Measurements from ENCODE around the gene DAP3. TPM values are rescaled to one million over a fixed set of nuclear protein-coding genes. Genes with fewer than 3 reads are reported as not detected.
"Not testable (repeated sequence)": the region's sequence is repeated elsewhere in the genome, so short reads cannot be mapped to it uniquely, and the experiment has no call there.

DAP3 gene
- total and polyA plus RNA-seq, 9 of the 15 experiments (the other 6 are each of a cell fraction or from before 2014, with no cell fraction given), result 155 to 484 (median 298) TPM

DNA sequence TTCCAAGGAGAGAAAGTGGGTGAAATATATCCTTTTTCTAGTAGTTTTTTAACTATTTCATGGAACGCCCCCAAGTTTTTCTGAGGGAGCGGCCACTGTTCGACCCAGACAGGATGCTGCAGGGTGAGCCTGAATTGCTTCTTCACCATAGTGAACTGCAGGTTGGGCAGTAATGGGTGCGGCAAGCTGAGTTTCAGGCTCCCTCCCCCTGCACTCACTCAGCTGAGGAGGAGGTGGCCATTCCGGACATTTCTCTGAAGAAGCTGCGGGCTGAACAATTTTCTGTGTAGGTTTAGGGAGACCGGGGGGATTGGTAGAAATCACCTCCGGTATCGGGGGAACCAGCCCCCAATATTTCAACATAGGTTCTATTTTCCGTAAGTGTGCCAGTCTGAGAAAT, 8.2 kb downstream of the DAP3 start:
- in situ Hi-C loops (cut with MboI) (no loop called here), intact Hi-C loops (cut with micrococcal nuclease) (no loop called here)
- WGBS (ENCODE audit: insufficient coverage, low coverage, missing lambda C conversion rate), result 93% methylated on average over 9 of the region's 10 CpGs
- POLR2A ChIA-PET, result interaction anchor here (0.8 kb wide), 1 partner anchor 13 kb away, joined by 4 read pairs; no protein-coding TSS in a partner anchor
- Histone ChIP-seq H3K27me3 (ENCODE audit: control insufficient read depth in 2 of 2, insufficient read depth in 2 of 2, low read length in 2 of 2) (no peaks in the 10 kb centered on the region), H3K4me3 (no peak overlapping the region), H3K9ac (ENCODE audit: insufficient read depth in 1 of 2, low read depth in 2 of 2, low read length in 2 of 2) (no peak overlapping the region), H3K36me3 (ENCODE audit: control insufficient read depth, insufficient read depth, low read length) (peaks cover 48% of the 10 kb centered on the region), H2AFZ (ENCODE audit: low read depth, low read length) (no peak overlapping the region), H3K4me1 (replicated peaks in 1 of 2; ENCODE audit: control insufficient read depth in 2 of 2, insufficient read depth in 2 of 2, low read length in 2 of 2) (peaks cover 14 to 29% of the 10 kb centered on the region in 2 experiments; a peak in 4 of 5 replicates), H3K27ac (ENCODE audit: extremely low read depth, low read depth, low read length) (no peak overlapping the region), H3K79me2 (ENCODE audit: control insufficient read depth, insufficient read depth, low read length) (peaks cover 88% of the 10 kb centered on the region), H3K9me3 (replicated peaks; ENCODE audit: control insufficient read depth, insufficient read depth, low read depth, low read length) (peaks cover 20% of the 10 kb centered on the region), H3K4me2 (ENCODE audit: insufficient read depth, low read length) (no peak overlapping the region; the same call in 1 of the 2 replicates), H3K9me1 (ENCODE audit: control insufficient read depth, insufficient read depth, low read length) (no peaks in the 10 kb centered on the region), H4K20me1 (replicated peaks; ENCODE audit: control insufficient read depth, insufficient read depth, low read length) (no peaks in the 10 kb centered on the region)
- BruUV-seq (replicated peaks), result no TSS peak
- peak; percentile 36 for TF ChIP-seq DACH1 (IDR thresholded peaks at IDR 0.05; ENCODE audit: partially characterized antibody)
- TF ChIP-seq ATF7 (IDR thresholded peaks at IDR 0.05), result no peak
- FAIRE-seq, result no peak
- CTCF ChIA-PET (ENCODE audit: low intra/inter-chr PET ratio), result no interaction called here
- no peak for ATAC-seq
- no peak for DNase-seq (ENCODE audit: extremely low read depth in 1 of 4, low spot score in 3 of 4)

DNA sequence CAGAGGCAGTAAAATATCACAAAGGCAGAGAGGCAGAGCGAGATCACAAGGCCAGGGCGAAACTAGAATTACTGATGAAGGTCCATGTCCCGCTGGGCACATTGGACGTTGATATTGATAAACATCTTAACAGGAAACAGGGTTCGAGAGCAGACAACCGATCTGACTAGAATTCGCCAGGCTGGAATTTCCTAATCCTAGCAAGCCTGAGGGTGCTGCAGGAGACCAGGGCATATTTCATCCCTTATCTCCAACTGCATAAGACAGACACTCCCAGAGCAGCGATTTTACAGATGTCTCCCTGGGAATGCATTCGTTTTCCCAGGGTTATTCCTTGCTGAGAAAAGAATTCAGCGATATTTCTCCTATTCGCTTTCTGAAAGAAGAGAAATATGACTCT, 8.7 kb downstream of the DAP3 start:
- H3K4me2 ChIP-seq (ENCODE audit: insufficient read depth, low read length), result peak overlapping the region; percentile 78
- in situ Hi-C loops (cut with MboI); ATAC-seq; TF ChIP-seq JUN (CRISPR knock-in tag; IDR thresholded peaks at IDR 0.05; ENCODE audit: borderline replicate concordance): not testable (repeated sequence)
- TF ChIP-seq LEF1 (IDR thresholded peaks at IDR 0.05), result 0 out of 2 replicates have a peak, but pooled peaks have one; percentile 18
- TF ChIP-seq TAL1 (IDR thresholded peaks at IDR 0.05), result 0 out of 2 replicates have a peak, but pooled peaks have one; percentile 16
- 0 out of 2 replicates have a peak, but pooled peaks have one; percentile 28 for TF ChIP-seq CBFA2T3 (IDR thresholded peaks at IDR 0.05)
- TF ChIP-seq ZNF445 (CRISPR knock-in tag; IDR thresholded peaks at IDR 0.05; ENCODE audit: low read depth), result 0 out of 2 replicates have a peak, but pooled peaks have one; percentile 37
- peak in 1 of 2 experiments; percentile 43; a peak in 1 of 3 replicates for TF ChIP-seq CBX3 (IDR thresholded peaks at IDR 0.05; ENCODE audit: borderline replicate concordance in 1 of 2, low read length in 2 of 2)
- TF ChIP-seq, protein P1, sequence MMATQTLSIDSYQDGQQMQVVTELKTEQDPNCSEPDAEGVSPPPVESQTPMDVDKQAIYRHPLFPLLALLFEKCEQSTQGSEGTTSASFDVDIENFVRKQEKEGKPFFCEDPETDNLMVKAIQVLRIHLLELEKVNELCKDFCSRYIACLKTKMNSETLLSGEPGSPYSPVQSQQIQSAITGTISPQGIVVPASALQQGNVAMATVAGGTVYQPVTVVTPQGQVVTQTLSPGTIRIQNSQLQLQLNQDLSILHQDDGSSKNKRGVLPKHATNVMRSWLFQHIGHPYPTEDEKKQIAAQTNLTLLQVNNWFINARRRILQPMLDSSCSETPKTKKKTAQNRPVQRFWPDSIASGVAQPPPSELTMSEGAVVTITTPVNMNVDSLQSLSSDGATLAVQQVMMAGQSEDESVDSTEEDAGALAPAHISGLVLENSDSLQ (IDR thresholded peaks at IDR 0.05), result 0 out of 2 replicates have a peak, but pooled peaks have one; percentile 10
- TF ChIP-seq CTBP1 (IDR thresholded peaks at IDR 0.05; ENCODE audit: borderline replicate concordance), result 0 out of 2 replicates have a peak, but pooled peaks have one; percentile 17
- TF ChIP-seq TRIM24 (IDR thresholded peaks at IDR 0.05), result peak; percentile 58 to 76; a peak in 3 of 4 replicates
- TF ChIP-seq TRIM28 (IDR thresholded peaks at IDR 0.05), result peak; percentile 83; the same call in 1 of the 2 replicates
- 0 out of 2 replicates have a peak, but pooled peaks have one; percentile 29 for TF ChIP-seq JUN (IDR thresholded peaks at IDR 0.05; ENCODE audit: borderline replicate concordance, low read depth, low read length)
- peak; percentile 65; the same call in 1 of the 2 replicates for TF ChIP-seq ZEB2 (IDR thresholded peaks at IDR 0.05)
- peak; percentile 54; the same call in 1 of the 2 replicates for TF ChIP-seq MTA3 (IDR thresholded peaks at IDR 0.05; ENCODE audit: borderline replicate concordance)
- TF ChIP-seq SOX6 (IDR thresholded peaks at IDR 0.05), result peak; percentile 30; the same call in 1 of the 2 replicates
- 0 out of 4 replicates have a peak, but pooled peaks of 1 of the 2 experiments have one; percentile 9 for TF ChIP-seq KDM1A (IDR thresholded peaks at IDR 0.05)
- TF ChIP-seq CXXC5 (CRISPR knock-in tag; IDR thresholded peaks at IDR 0.05), result peak; percentile 33; the same call in 1 of the 2 replicates

More for the DNA sequence above, 8.7 kb downstream of the DAP3 start:
- peaks cover 42% of the 10 kb centered on the region for H3K36me3 ChIP-seq (ENCODE audit: control insufficient read depth, insufficient read depth, low read length)
- H3K27me3 ChIP-seq (ENCODE audit: control insufficient read depth in 2 of 2, insufficient read depth in 2 of 2, low read length in 2 of 2); H2AFZ ChIP-seq (ENCODE audit: low read depth, low read length); FAIRE-seq; H3K9me1 ChIP-seq (ENCODE audit: control insufficient read depth, insufficient read depth, low read length); H3K9ac ChIP-seq (ENCODE audit: insufficient read depth in 1 of 2, low read depth in 2 of 2, low read length in 2 of 2); H4K20me1 ChIP-seq (replicated peaks; ENCODE audit: control insufficient read depth, insufficient read depth, low read length); BruUV-seq (replicated peaks); intact Hi-C loops (cut with micrococcal nuclease): not testable (repeated sequence)
- CTCF ChIA-PET (ENCODE audit: low intra/inter-chr PET ratio), result interaction anchor here (0.6 kb wide), 1 partner anchor 33 kb away, joined by 3 read pairs; no protein-coding TSS in a partner anchor
- H3K27ac ChIP-seq (ENCODE audit: extremely low read depth, low read depth, low read length), result peak overlapping the region; percentile 28; the same call in 1 of the 3 replicates
- peaks cover 88% of the 10 kb centered on the region for H3K79me2 ChIP-seq (ENCODE audit: control insufficient read depth, insufficient read depth, low read length)
- WGBS (ENCODE audit: insufficient coverage, low coverage, missing lambda C conversion rate), result 33% methylated on average over 11 of the region's 11 CpGs
- POLR2A ChIA-PET, result interaction anchor here (0.8 kb wide), 1 partner anchor 14 kb away, joined by 4 read pairs; no protein-coding TSS in a partner anchor
- H3K4me1 ChIP-seq (replicated peaks in 1 of 2; ENCODE audit: control insufficient read depth in 2 of 2, insufficient read depth in 2 of 2, low read length in 2 of 2), result peaks cover 14 to 23% of the 10 kb centered on the region in 2 experiments; a peak in 4 of 5 replicates
- DNase-seq (ENCODE audit: extremely low read depth in 1 of 4, low spot score in 3 of 4), result peak in 1 of 4 experiments; percentile 15
- H3K9me3 ChIP-seq (replicated peaks; ENCODE audit: control insufficient read depth, insufficient read depth, low read depth, low read length), result peaks cover 15% of the 10 kb centered on the region
- H3K4me3 ChIP-seq, result peak overlapping the region; percentile 39; the same call in 1 of the 2 replicates
